ENCODE data around the gene MON1A.
A peak's percentile ranks its signal among the peaks of the same experiment; 100 is the strongest.

Gene MON1A

GRCh38 chr3:49901366-49902339, 28.0 kb downstream of the MON1A start:
- TF ChIP-seq CTCF (IDR thresholded peaks at IDR 0.05; ENCODE audit: borderline replicate concordance, control extremely low read depth, extremely low read depth, insufficient read depth, missing control alignments), result no peak
- DNase-seq (ENCODE audit: low spot score), result peak; percentile 70
- in situ Hi-C loops (cut with MboI; ENCODE audit: low sequenced_read_pairs, unreplicated experiment), result no loop called here

- in situ Hi-C loops (cut with MboI; ENCODE audit: low sequenced_read_pairs, unreplicated experiment), result no loop called here
- no peak for TF ChIP-seq CTCF (IDR thresholded peaks at IDR 0.05; ENCODE audit: borderline replicate concordance, control extremely low read depth, extremely low read depth, insufficient read depth, missing control alignments)
- DNase-seq (ENCODE audit: low spot score), result no peak
Measured at GRCh38 chr3:49900491-49901153, 29.0 kb downstream of the MON1A start.

GRCh38 chr3:49899815-49900214, 29.8 kb downstream of the MON1A start:
- no peak for TF ChIP-seq CTCF (IDR thresholded peaks at IDR 0.05; ENCODE audit: borderline replicate concordance, control extremely low read depth, extremely low read depth, insufficient read depth, missing control alignments)
- DNase-seq (ENCODE audit: low spot score), result no peak
- in situ Hi-C loops (cut with MboI; ENCODE audit: low sequenced_read_pairs, unreplicated experiment), result no loop called here

- no peak for TF ChIP-seq CTCF (IDR thresholded peaks at IDR 0.05; ENCODE audit: borderline replicate concordance, control extremely low read depth, extremely low read depth, insufficient read depth, missing control alignments)
- no peak for DNase-seq (ENCODE audit: low spot score)
- in situ Hi-C loops (cut with MboI; ENCODE audit: low sequenced_read_pairs, unreplicated experiment), result no loop called here
Measured at GRCh38 chr3:49898991-49899390, 30.6 kb downstream of the MON1A start.

- DNase-seq (ENCODE audit: low spot score), result no peak
- TF ChIP-seq CTCF (IDR thresholded peaks at IDR 0.05; ENCODE audit: borderline replicate concordance, control extremely low read depth, extremely low read depth, insufficient read depth, missing control alignments), result no peak
- in situ Hi-C loops (cut with MboI; ENCODE audit: low sequenced_read_pairs, unreplicated experiment), result no loop called here
Measured at GRCh38 chr3:49896345-49896744, 33.3 kb downstream of the MON1A start.

- no peak for TF ChIP-seq CTCF (IDR thresholded peaks at IDR 0.05; ENCODE audit: borderline replicate concordance, control extremely low read depth, extremely low read depth, insufficient read depth, missing control alignments)
- in situ Hi-C loops (cut with MboI; ENCODE audit: low sequenced_read_pairs, unreplicated experiment), result no loop called here
- no peak for DNase-seq (ENCODE audit: low spot score)
Measured at GRCh38 chr3:49895791-49896190, 33.8 kb downstream of the MON1A start.
